Endothelial cell of umbilical vein (primary cell): ENCODE results near the gene PIP4K2C.
"Not testable (repeated sequence)": the region's sequence is repeated elsewhere in the genome, so short reads cannot be mapped to it uniquely, and the experiment has no call there.

ENCODE experiments used
- CTCF ChIP-seq, 2 donors: IDR thresholded peaks; 1 replicate in 1 of 2; 2 replicates in 1 of 2; pipeline ENCODE4 v1.5.1; 2011; ENCODE audit warnings: low read length in 2 of 2, mild to moderate bottlenecking in 2 of 2, moderate library complexity in 2 of 2, control low read depth in 1 of 2, inconsistent platforms in 1 of 2, low read depth in 1 of 2; ENCODE audit not compliant: insufficient read depth in 1 of 2; ENCODE audit errors: extremely low read depth in 1 of 2
- EZH2 ChIP-seq: IDR thresholded peaks from 2 replicates; pipeline ENCODE4 v1.6.1; 2012; ENCODE audit warnings: borderline replicate concordance, low read depth, mild to moderate bottlenecking, moderate library complexity, low read length, inconsistent platforms; ENCODE audit not compliant: severe bottlenecking
- MAX ChIP-seq: IDR thresholded peaks from 2 replicates; pipeline ENCODE4 v1.6.1; 2011; ENCODE audit not compliant: insufficient read depth, insufficient read length
- MYC ChIP-seq: IDR thresholded peaks from one replicate; pipeline ENCODE4 v1.6.1; 2011; ENCODE audit warnings: mild to moderate bottlenecking, low read depth, low read length

- TF ChIP-seq CTCF (IDR thresholded peaks at IDR 0.05; ENCODE audit: extremely low read depth in 1 of 2, insufficient read depth in 1 of 2, low read depth in 1 of 2, low read length in 2 of 2); MAX; EZH2; MYC: not testable (repeated sequence)
These were observed 45.7 kb downstream of the PIP4K2C start for GRCh38 chr12:57636731-57637130.
